ENCODE results near the gene CA10.

The CA10 gene

GRCh38 chr17:51913491-51914205 is 244.9 kb downstream of the CA10 start:
- TF ChIP-seq Cebpa-rat (IDR thresholded peaks at IDR 0.05): no peak
- H3K4me1 ChIP-seq: peaks cover 0 to 7% (median 0%) of the 10 kb centered on the region in 10 experiments; a peak in 1 of 20 replicates
- no peak overlapping the region for H3K4me2 ChIP-seq
- no peaks in the 10 kb centered on the region for H3K36me3 ChIP-seq
- H4K20me1 ChIP-seq: no peaks in the 10 kb centered on the region; a peak in 1 of 22 replicates
- no peak overlapping the region for H3K27ac ChIP-seq
- no peak overlapping the region for H3K9ac ChIP-seq
- no peaks in the 10 kb centered on the region for H3K27me3 ChIP-seq
- no peak overlapping the region for H3K4me3 ChIP-seq
- H3K9me3 ChIP-seq (replicated peaks in 1 of 11): no peaks in the 10 kb centered on the region

GRCh38 chr17:51912939-51913338 is 245.6 kb downstream of the CA10 start:
- H3K4me1 ChIP-seq: peaks cover 0 to 7% (median 0%) of the 10 kb centered on the region in 10 experiments; a peak in 1 of 20 replicates
- no peak overlapping the region for H3K4me2 ChIP-seq
- no peak overlapping the region for H3K9ac ChIP-seq
- H3K36me3 ChIP-seq: no peaks in the 10 kb centered on the region
- H4K20me1 ChIP-seq: no peaks in the 10 kb centered on the region; a peak in 1 of 22 replicates
- TF ChIP-seq Cebpa-rat (IDR thresholded peaks at IDR 0.05): no peak
- no peaks in the 10 kb centered on the region for H3K27me3 ChIP-seq
- H3K27ac ChIP-seq: no peak overlapping the region
- no peak overlapping the region for H3K4me3 ChIP-seq
- H3K9me3 ChIP-seq (replicated peaks in 1 of 11): no peaks in the 10 kb centered on the region

GRCh38 chr17:51911237-51911636 is 247.3 kb downstream of the CA10 start:
- Histone ChIP-seq H3K27me3 (no peaks in the 10 kb centered on the region), H4K20me1 (no peaks in the 10 kb centered on the region; a peak in 1 of 22 replicates), H3K9ac (no peak overlapping the region), H3K36me3 (no peaks in the 10 kb centered on the region), H3K27ac (no peak overlapping the region), H3K4me2 (no peak overlapping the region), H3K4me3 (no peak overlapping the region), H3K4me1 (peaks cover 0 to 4% (median 0%) of the 10 kb centered on the region in 10 experiments; a peak in 1 of 20 replicates), H3K9me3 (replicated peaks in 1 of 11) (no peaks in the 10 kb centered on the region)
- TF ChIP-seq Cebpa-rat (IDR thresholded peaks at IDR 0.05): no peak

GRCh38 chr17:51909971-51910370 is 248.5 kb downstream of the CA10 start:
- H3K36me3 ChIP-seq: no peaks in the 10 kb centered on the region
- peaks cover 0 to 4% (median 0%) of the 10 kb centered on the region in 10 experiments; a peak in 1 of 20 replicates for H3K4me1 ChIP-seq
- no peaks in the 10 kb centered on the region; a peak in 1 of 22 replicates for H4K20me1 ChIP-seq
- no peaks in the 10 kb centered on the region for H3K9me3 ChIP-seq (replicated peaks in 1 of 11)
- TF ChIP-seq Cebpa-rat (IDR thresholded peaks at IDR 0.05): no peak
- H3K4me3 ChIP-seq: no peak overlapping the region
- no peaks in the 10 kb centered on the region for H3K27me3 ChIP-seq
- H3K9ac ChIP-seq: no peak overlapping the region
- H3K4me2 ChIP-seq: no peak overlapping the region
- H3K27ac ChIP-seq: no peak overlapping the region

- Histone ChIP-seq H3K4me3 (no peak overlapping the region), H3K4me2 (no peak overlapping the region), H3K9me3 (replicated peaks in 1 of 11) (no peaks in the 10 kb centered on the region), H3K27me3 (no peaks in the 10 kb centered on the region), H3K4me1 (peaks cover 0 to 4% (median 0%) of the 10 kb centered on the region in 10 experiments; a peak in 1 of 20 replicates), H4K20me1 (no peaks in the 10 kb centered on the region; a peak in 1 of 22 replicates), H3K27ac (no peak overlapping the region), H3K9ac (no peak overlapping the region), H3K36me3 (no peaks in the 10 kb centered on the region)
- no peak for TF ChIP-seq Cebpa-rat (IDR thresholded peaks at IDR 0.05)
Observed at GRCh38 chr17:51908841-51909537, 249.5 kb downstream of the CA10 start.

- peak overlapping the region in 4 of 11 experiments; percentile 7 to 26 (median 18); a peak in 4 of 22 replicates for H3K4me2 ChIP-seq
- H3K9me3 ChIP-seq (replicated peaks in 1 of 11): no peaks in the 10 kb centered on the region
- no peaks in the 10 kb centered on the region for H3K36me3 ChIP-seq
- no peak overlapping the region for H3K27ac ChIP-seq
- H3K4me3 ChIP-seq: no peak overlapping the region
- no peaks in the 10 kb centered on the region for H3K27me3 ChIP-seq
- peaks cover 0 to 4% (median 0%) of the 10 kb centered on the region in 10 experiments; a peak in 1 of 20 replicates for H3K4me1 ChIP-seq
- H3K9ac ChIP-seq: no peak overlapping the region
- TF ChIP-seq Cebpa-rat (IDR thresholded peaks at IDR 0.05): no peak
- H4K20me1 ChIP-seq: no peaks in the 10 kb centered on the region
Observed at GRCh38 chr17:51907041-51907440, 251.5 kb downstream of the CA10 start.

GRCh38 chr17:51904379-51904778 is 254.1 kb downstream of the CA10 start:
- no peak for TF ChIP-seq Cebpa-rat (IDR thresholded peaks at IDR 0.05)
- H3K27me3 ChIP-seq: no peaks in the 10 kb centered on the region
- H3K4me2 ChIP-seq: no peak overlapping the region
- no peaks in the 10 kb centered on the region for H3K9me3 ChIP-seq (replicated peaks in 1 of 11)
- no peak overlapping the region for H3K27ac ChIP-seq
- no peaks in the 10 kb centered on the region for H4K20me1 ChIP-seq
- no peaks in the 10 kb centered on the region for H3K36me3 ChIP-seq
- H3K9ac ChIP-seq: no peak overlapping the region
- H3K4me1 ChIP-seq: peaks cover 0 to 4% (median 0%) of the 10 kb centered on the region in 10 experiments; a peak in 1 of 20 replicates
- no peak overlapping the region for H3K4me3 ChIP-seq

GRCh38 chr17:51901242-51901641 is 257.3 kb downstream of the CA10 start:
- Histone ChIP-seq H3K4me2 (no peak overlapping the region), H3K27me3 (no peaks in the 10 kb centered on the region), H3K4me1 (no peaks in the 10 kb centered on the region), H3K36me3 (no peaks in the 10 kb centered on the region), H4K20me1 (no peaks in the 10 kb centered on the region), H3K9ac (no peak overlapping the region), H3K4me3 (no peak overlapping the region), H3K9me3 (replicated peaks in 1 of 11) (no peaks in the 10 kb centered on the region), H3K27ac (no peak overlapping the region)
- no peak for TF ChIP-seq Cebpa-rat (IDR thresholded peaks at IDR 0.05)

- TF ChIP-seq Cebpa-rat (IDR thresholded peaks at IDR 0.05): no peak
- Histone ChIP-seq H3K27me3 (no peaks in the 10 kb centered on the region), H3K9ac (no peak overlapping the region), H4K20me1 (no peaks in the 10 kb centered on the region), H3K36me3 (no peaks in the 10 kb centered on the region), H3K27ac (no peak overlapping the region), H3K9me3 (replicated peaks in 1 of 11) (no peaks in the 10 kb centered on the region), H3K4me1 (no peaks in the 10 kb centered on the region), H3K4me3 (no peak overlapping the region), H3K4me2 (no peak overlapping the region)
Observed at GRCh38 chr17:51891936-51892335, 266.6 kb downstream of the CA10 start.
